Body of pancreas (tissue), 4 donors: ENCODE results near the gene PDE10A. TPM values are rescaled to one million over a fixed set of nuclear protein-coding genes. Genes with fewer than 3 reads are reported as not detected.
A peak's percentile ranks its signal among the peaks of the same experiment; 100 is the strongest.

Experiments
- ATAC-seq: fragments of 150-250 bp; one replicate; pipeline ENCODE4 v1.9.1; 2016
- DNase-seq, 4 donors: peaks; one replicate each; pipeline ENCODE4 v3.0.0-alpha.2; 2019
- H3K27ac ChIP-seq, 4 donors: fragments of 200-600 bp; sonication (generic); 1 replicate in 3 of 4; 2 replicates in 1 of 4; pipeline versions ENCODE4 v1.5.1 to v1.6.1; 2016 to 2019; ENCODE audit warnings: mild to moderate bottlenecking in 1 of 4, mixed read lengths in 1 of 4, moderate library complexity in 1 of 4
- H3K27me3 ChIP-seq, 2 donors: fragments of 200-600 bp; sonication (generic); one replicate each; pipeline ENCODE4 v1.6.0; 2016; ENCODE audit warnings: mild to moderate bottlenecking in 1 of 2
- H3K36me3 ChIP-seq, 2 donors: fragments of 200-600 bp; sonication (generic); replicated peaks in 1 of 2; 2 replicates each; pipeline ENCODE4 v1.5.1; 2016; ENCODE audit warnings: low read depth in 2 of 2; ENCODE audit not compliant: insufficient read depth in 1 of 2
- H3K4me1 ChIP-seq: fragments of 200-600 bp; sonication (generic); one replicate; pipeline ENCODE4 v1.6.0; 2016
- H3K4me3 ChIP-seq, 2 donors: fragments of 200-600 bp; sonication (generic); 1 replicate in 1 of 2; 2 replicates in 1 of 2; pipeline ENCODE4 v1.5.1; 2016 to 2019
- H3K9me3 ChIP-seq, 3 donors: fragments of 200-600 bp; sonication (generic); 1 replicate in 2 of 3; 2 replicates in 1 of 3; pipeline ENCODE4 v1.5.1; 2016
- CTCF ChIP-seq, 7 experiments: fragments of 450-650 bp in 4 of 7; fragments of 200-600 bp in 3 of 7; sonication (generic) in 3 of 7; IDR thresholded peaks; one replicate each; pipeline ENCODE4 v1.5.1; 2016 to 2019; ENCODE audit warnings: antibody characterized with exemption in 7 of 7
- POLR2A ChIP-seq, 3 donors: fragments of 450-650 bp; IDR thresholded peaks; one replicate each; pipeline ENCODE4 v1.6.1; 2016; ENCODE audit warnings: antibody characterized with exemption in 3 of 3, mild to moderate bottlenecking in 2 of 3
- WGBS, 2 donors: methylation state at CpG; one replicate each; pipeline ENCODE4 v1.1.5; 2017; 5-methylcytosine and 5-hydroxymethylcytosine counted together
- intact Hi-C: fragments of 100-400 bp; cut with DNase I; formaldehyde crosslinking; loops from one replicate; pipeline ENCODE4 v1.15.1; 2023
- total RNA-seq, 2 donors: library from RNA; depleted of rRNA; stranded (reverse); fragments of >200 nt; gene quantifications; one replicate each; pipeline ENCODE4 v1.1.0, GENCODE V29; 2016

The PDE10A gene
- total RNA-seq: 10 to 100 TPM in 1 of 2 donors, 1 to 10 TPM in 1; 3.9 to 16.8 TPM

GRCh38 chr6:165662749-165663376 is at the start of gene PDE10A:
PDE10A (minus strand) TSS chr6:165663241; CDS start chr6:165662811, 430 bp downstream.
- peak within 1 kb of the TSS in 1 of 2 donors; percentile 23 for H3K4me3 ChIP-seq
- H3K9me3 ChIP-seq: no peaks in the 10 kb centered on the region
- WGBS, 2 donors: 1% methylated on average over 75 of the region's 80 CpGs; no CpG with 5 or more reads in 1 of the 2 donors
- ATAC-seq (peak; percentile 38), DNase-seq (peak in 1 of 4 donors; percentile 22)
- H3K36me3 ChIP-seq: no peaks in the 10 kb centered on the region
- H3K27me3 ChIP-seq: peaks cover 0 to 33% of the 10 kb centered on the region in 2 donors
- H3K4me1 ChIP-seq: peaks cover 36% of the 10 kb centered on the region
- TF ChIP-seq CTCF (IDR thresholded peaks at IDR 0.05) (no peak), POLR2A (IDR thresholded peaks at IDR 0.05) (no peak)
- intact Hi-C loops: no loop called here
- peak within 1 kb of the TSS in 2 of 4 donors; percentile 27 to 30 for H3K27ac ChIP-seq

GRCh38 chr6:165708985-165709576 is 46.0 kb upstream of the PDE10A start:
- DNase-seq (no peak), ATAC-seq (no peak)
- intact Hi-C loops: no loop called here

GRCh38 chr6:165707067-165707853 is 44.2 kb upstream of the PDE10A start:
- ATAC-seq (no peak), DNase-seq (no peak)
- no peaks in the 10 kb centered on the region for H3K9me3 ChIP-seq
- TF ChIP-seq POLR2A (IDR thresholded peaks at IDR 0.05) (no peak), CTCF (IDR thresholded peaks at IDR 0.05) (no peak)
- H3K27ac ChIP-seq: no peak overlapping the region
- H3K27me3 ChIP-seq: no peaks in the 10 kb centered on the region
- no peak overlapping the region for H3K4me3 ChIP-seq
- H3K4me1 ChIP-seq: no peaks in the 10 kb centered on the region
- 72 to 77% methylated on average over 14 of the region's 14 CpGs for WGBS, 2 donors
- intact Hi-C loops: no loop called here
- no peaks in the 10 kb centered on the region for H3K36me3 ChIP-seq

More at GRCh38 chr6:165708985-165709576, 46.0 kb upstream of the PDE10A start:
- no peaks in the 10 kb centered on the region for H3K27me3 ChIP-seq
- H3K9me3 ChIP-seq: no peaks in the 10 kb centered on the region
- no peak overlapping the region for H3K4me3 ChIP-seq
- 86 to 92% methylated on average over 22 of the region's 23 CpGs for WGBS, 2 donors
- H3K4me1 ChIP-seq: no peaks in the 10 kb centered on the region
- H3K27ac ChIP-seq: no peak overlapping the region
- TF ChIP-seq POLR2A (IDR thresholded peaks at IDR 0.05): no peak
- no peak for TF ChIP-seq CTCF (IDR thresholded peaks at IDR 0.05)
- no peaks in the 10 kb centered on the region for H3K36me3 ChIP-seq

GRCh38 chr6:165705941-165706340 is 42.9 kb upstream of the PDE10A start:
- no peak for ATAC-seq

More at GRCh38 chr6:165705941-165706340, 42.9 kb upstream of the PDE10A start:
- Histone ChIP-seq H3K27me3 (no peaks in the 10 kb centered on the region), H3K36me3 (no peaks in the 10 kb centered on the region), H3K4me3 (no peak overlapping the region), H3K4me1 (no peaks in the 10 kb centered on the region), H3K27ac (no peak overlapping the region), H3K9me3 (no peaks in the 10 kb centered on the region)
- intact Hi-C loops: no loop called here
- DNase-seq: no peak
- WGBS, 2 donors: 55 to 59% methylated on average over 5 of the region's 5 CpGs
- TF ChIP-seq CTCF (IDR thresholded peaks at IDR 0.05) (no peak), POLR2A (IDR thresholded peaks at IDR 0.05) (no peak)
